Left lung (tissue), 10 donors: ENCODE results near the gene BARHL1. TPM values are rescaled to one million over a fixed set of nuclear protein-coding genes. Genes with fewer than 3 reads are reported as not detected.

ENCODE experiments used
- ATAC-seq: fragments of 200-7000 bp; cut with Tn5 transposase; one replicate; pipeline ENCODE4 v1.9.1; 2020; ENCODE audit warnings: moderate library complexity
- DNase-seq, 4 donors: peaks; one replicate each; pipeline ENCODE4 v3.0.0-alpha.2; 2013 to 2020
- H3K27ac ChIP-seq, 2 donors: fragments of 200-600 bp; sonication (generic) in 1 of 2; one replicate each; pipeline versions ENCODE4 v1.5.0 to v1.8.0; 2020 to 2021
- H3K27me3 ChIP-seq, 2 donors: fragments of 200-600 bp; sonication (generic) in 1 of 2; one replicate each; pipeline versions ENCODE4 v1.5.0 to v1.8.0; 2020 to 2021
- H3K36me3 ChIP-seq, 2 donors: fragments of 200-600 bp; sonication (generic) in 1 of 2; one replicate each; pipeline versions ENCODE4 v1.5.0 to v1.8.0; 2020 to 2021
- H3K4me1 ChIP-seq, 2 donors: fragments of 200-600 bp; one replicate each; pipeline ENCODE4 v1.8.0; 2021
- H3K4me3 ChIP-seq, 2 donors: fragments of 200-600 bp; sonication (generic) in 1 of 2; one replicate each; pipeline versions ENCODE4 v1.5.0 to v1.8.0; 2020 to 2021; ENCODE audit warnings: mild to moderate bottlenecking in 1 of 2
- H3K9me3 ChIP-seq, 2 donors: fragments of 200-600 bp; sonication (generic) in 1 of 2; one replicate each; pipeline versions ENCODE4 v1.5.0 to v1.8.0; 2020 to 2021
- CTCF ChIP-seq, 2 donors: fragments of 200-600 bp; sonication (generic) in 1 of 2; IDR thresholded peaks; one replicate each; pipeline versions ENCODE4 v1.5.0 to v1.8.0; 2021; ENCODE audit warnings: antibody characterized with exemption in 2 of 2
- intact Hi-C, 2 donors: fragments of 100-400 bp; cut with DNase I; formaldehyde crosslinking; loops; one replicate each; pipeline versions ENCODE4 v1.11.2 to v1.14.2; 2022
- polyA plus RNA-seq, 6 donors: library from polyadenylated mRNA; unstranded; fragments of 120-200 nt; gene quantifications; one replicate each; pipeline ENCODE4 v1.2.1, GENCODE V29; 2013; ENCODE audit not compliant: insufficient read length in 6 of 6
- total RNA-seq, 2 donors: library from RNA; stranded (reverse); fragmentation: NEBNext Ultra II Directional; extraction: Animal tissue kit (Norgen Biotek cat#: 25700); gene quantifications; one replicate each; pipeline ENCODE4 v1.2.1, GENCODE V29; 2021
- donor health status: DM: no; HTN: yes; CAD: no.
- donor health status: DM: no; HTN: no; CAD: no.

Gene BARHL1
- total and polyA plus RNA-seq, 8 donors, result not detected

DNA sequence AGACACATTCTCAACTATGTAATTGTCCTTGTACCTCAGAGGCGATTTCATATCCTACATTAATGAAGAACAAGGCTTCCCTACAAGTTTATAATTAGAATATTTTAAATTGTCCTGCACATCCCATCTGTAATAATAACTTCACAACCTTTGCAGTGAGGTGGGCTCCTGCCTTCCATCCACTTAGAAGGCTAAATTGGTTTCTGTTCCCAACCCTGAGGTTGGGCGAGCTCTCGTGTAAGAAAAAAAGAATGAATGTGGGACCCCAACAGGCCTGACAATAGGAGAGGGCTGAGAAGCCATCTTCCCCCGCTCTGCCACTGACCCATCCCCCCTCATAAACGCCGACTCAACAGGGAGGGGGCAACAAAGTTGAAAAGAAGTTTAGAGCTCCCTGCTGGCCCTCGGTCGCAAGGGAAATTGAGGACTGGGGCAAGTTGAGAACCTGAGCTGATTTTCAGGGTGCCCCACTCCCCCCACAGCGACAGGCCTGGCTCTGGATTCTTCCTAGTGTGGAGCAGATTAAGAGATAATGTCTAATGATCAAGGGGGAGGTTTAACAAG, 9.4 kb downstream of the BARHL1 start:
- peaks cover 56 to 59% of the 10 kb centered on the region in 2 donors for H3K27me3 ChIP-seq

GRCh38 chr9:132592451-132592850, 10.0 kb downstream of the BARHL1 start:
- Histone ChIP-seq H3K27ac (no peak overlapping the region), H3K4me1 (peaks cover 0 to 12% of the 10 kb centered on the region in 2 donors), H3K9me3 (no peaks in the 10 kb centered on the region), H3K36me3 (peaks cover 0 to 48% of the 10 kb centered on the region in 2 donors), H3K4me3 (no peak overlapping the region), H3K27me3 (peaks cover 50 to 53% of the 10 kb centered on the region in 2 donors)
- intact Hi-C loops, result no loop called here
- ATAC-seq (no peak), DNase-seq (no peak)
- TF ChIP-seq CTCF (IDR thresholded peaks at IDR 0.05), result no peak

More for the DNA sequence above, 9.4 kb downstream of the BARHL1 start:
- no peak for TF ChIP-seq CTCF (IDR thresholded peaks at IDR 0.05)
- intact Hi-C loops, result no loop called here
- Histone ChIP-seq H3K4me1 (peaks cover 0 to 12% of the 10 kb centered on the region in 2 donors), H3K36me3 (peaks cover 0 to 41% of the 10 kb centered on the region in 2 donors), H3K27ac (no peak overlapping the region), H3K9me3 (no peaks in the 10 kb centered on the region), H3K4me3 (no peak overlapping the region)
- no peak for ATAC-seq
- no peak for DNase-seq

DNA sequence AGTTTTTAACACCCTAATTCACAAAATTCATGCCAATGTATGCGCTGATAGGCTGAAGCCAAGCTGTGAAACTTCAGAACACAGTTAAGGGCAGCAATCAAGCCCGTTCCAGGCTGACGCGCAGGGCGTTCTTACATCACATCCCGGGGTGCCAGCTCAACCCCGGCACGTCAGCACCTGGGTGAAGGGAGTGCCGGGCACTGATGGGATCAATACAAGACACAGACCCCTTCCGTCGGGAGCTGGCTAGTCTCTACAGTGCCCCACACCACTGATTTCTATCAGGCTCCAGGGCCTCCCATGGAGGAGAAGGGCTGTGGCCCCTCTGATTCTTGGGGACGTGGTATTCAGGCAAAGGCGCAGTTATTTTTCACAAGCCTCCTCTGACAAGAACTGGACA, 12.0 kb downstream of the BARHL1 start:
- H3K27me3 ChIP-seq, result peaks cover 30 to 33% of the 10 kb centered on the region in 2 donors
- DNase-seq (no peak), ATAC-seq (no peak)
- H3K36me3 ChIP-seq, result peaks cover 0 to 62% of the 10 kb centered on the region in 2 donors
- peaks cover 0 to 12% of the 10 kb centered on the region in 2 donors for H3K4me1 ChIP-seq
- no peak for TF ChIP-seq CTCF (IDR thresholded peaks at IDR 0.05)
- no peak overlapping the region for H3K27ac ChIP-seq
- no peak overlapping the region for H3K4me3 ChIP-seq
- no peaks in the 10 kb centered on the region for H3K9me3 ChIP-seq
- intact Hi-C loops, result no loop called here

DNA sequence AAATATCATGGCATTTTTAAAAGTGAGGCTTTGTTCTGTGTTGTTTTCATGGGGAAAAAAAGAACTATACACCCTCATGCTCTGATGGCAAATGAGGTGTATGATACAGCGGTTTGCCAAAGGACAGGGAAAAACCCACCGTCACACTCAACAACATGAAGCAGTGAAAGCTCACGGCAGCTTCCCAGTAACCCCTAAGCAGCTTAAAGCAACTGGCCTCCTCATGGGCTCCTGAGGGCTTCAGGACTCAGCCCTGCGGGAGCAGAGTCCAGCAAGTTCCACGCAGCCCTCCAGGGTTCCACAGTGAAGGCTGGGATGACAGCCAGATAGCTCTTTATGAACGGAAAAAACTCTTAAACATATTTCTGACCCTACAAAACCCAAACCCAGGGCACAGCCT, 12.9 kb downstream of the BARHL1 start:
- H3K4me3 ChIP-seq, result no peak overlapping the region
- H3K27ac ChIP-seq, result no peak overlapping the region
- TF ChIP-seq CTCF (IDR thresholded peaks at IDR 0.05), result no peak
- intact Hi-C loops, result no loop called here
- H3K9me3 ChIP-seq, result no peaks in the 10 kb centered on the region
- H3K4me1 ChIP-seq, result peaks cover 0 to 6% of the 10 kb centered on the region in 2 donors
- no peak for DNase-seq
- H3K27me3 ChIP-seq, result peaks cover 21 to 24% of the 10 kb centered on the region in 2 donors
- peaks cover 0 to 71% of the 10 kb centered on the region in 2 donors for H3K36me3 ChIP-seq
- no peak for ATAC-seq

GRCh38 chr9:132596200-132596599, 13.8 kb downstream of the BARHL1 start:
- Histone ChIP-seq H3K36me3 (peaks cover 0 to 80% of the 10 kb centered on the region in 2 donors), H3K27ac (no peak overlapping the region), H3K9me3 (no peaks in the 10 kb centered on the region), H3K4me3 (no peak overlapping the region), H3K27me3 (peaks cover 12 to 15% of the 10 kb centered on the region in 2 donors), H3K4me1 (no peaks in the 10 kb centered on the region)
- intact Hi-C loops, result no loop called here
- no peak for TF ChIP-seq CTCF (IDR thresholded peaks at IDR 0.05)
- DNase-seq (no peak), ATAC-seq (no peak)
